ENCODE data around the gene MFSD6.
A peak's percentile ranks its signal among the peaks of the same experiment; 100 is the strongest.

The MFSD6 gene

DNA sequence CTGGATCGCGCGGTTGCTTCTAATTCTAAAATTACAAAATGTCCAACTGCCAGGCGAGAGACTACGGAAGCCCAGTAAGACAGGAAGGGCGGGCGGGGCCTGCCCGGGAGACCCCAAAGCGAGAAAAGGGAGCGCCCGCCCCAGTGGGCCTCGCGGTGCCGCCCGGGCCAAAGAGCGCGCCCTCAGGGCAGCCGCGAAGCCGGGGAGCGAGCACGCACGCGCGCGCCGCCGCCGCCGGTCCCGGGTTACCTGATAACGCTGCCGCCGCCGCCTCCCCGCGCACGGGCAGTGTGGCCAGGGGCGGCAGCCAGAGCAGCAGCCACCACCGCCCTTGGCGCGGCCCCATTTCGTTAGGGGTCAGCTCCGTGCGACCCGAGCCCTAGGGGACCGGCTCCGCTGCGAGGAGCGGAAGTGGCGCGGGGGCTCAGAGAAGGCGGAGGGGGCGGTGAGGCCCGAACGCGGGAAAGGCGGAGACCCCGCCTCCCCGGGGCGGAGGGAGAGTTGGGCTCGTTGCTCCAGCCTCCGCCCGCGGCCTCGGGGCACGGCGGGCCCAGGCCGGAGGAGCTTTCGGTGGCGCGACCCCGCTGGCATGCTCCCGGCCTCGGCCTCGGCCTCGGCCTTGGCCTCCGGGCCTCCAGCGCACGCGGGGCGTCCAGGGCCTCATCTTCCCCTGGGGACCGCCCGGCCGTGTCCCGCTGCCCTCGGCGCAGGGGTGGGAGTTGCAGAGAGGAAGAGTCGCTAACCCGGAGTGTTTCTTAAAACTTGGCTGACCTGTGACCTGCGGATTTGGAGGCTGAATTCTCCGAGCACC is 126.4 kb downstream of the MFSD6 start, which contains the start of gene NEMP2:
NEMP2 (minus strand) TSS at position 413 of the 811 bp plus-strand sequence; CDS start at position 346, 67 bp downstream.
- DNase-seq, result peak; percentile 75

DNA sequence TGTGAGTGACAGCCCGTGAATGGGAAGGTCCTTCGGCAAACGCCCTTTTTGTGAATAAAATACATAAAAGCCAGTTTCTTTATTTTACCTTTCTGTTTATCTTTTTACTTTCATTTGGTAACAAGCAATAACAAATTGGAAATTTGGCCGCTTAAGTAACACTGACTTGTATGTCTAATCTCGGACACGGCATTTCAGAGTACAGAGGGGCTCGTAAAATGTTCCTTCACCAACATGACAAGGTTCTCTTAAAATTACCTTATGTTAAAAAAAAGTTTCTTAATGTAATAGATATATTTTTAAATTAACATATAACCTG is 126.9 kb downstream of the MFSD6 start:
- DNase-seq, result no peak

DNA sequence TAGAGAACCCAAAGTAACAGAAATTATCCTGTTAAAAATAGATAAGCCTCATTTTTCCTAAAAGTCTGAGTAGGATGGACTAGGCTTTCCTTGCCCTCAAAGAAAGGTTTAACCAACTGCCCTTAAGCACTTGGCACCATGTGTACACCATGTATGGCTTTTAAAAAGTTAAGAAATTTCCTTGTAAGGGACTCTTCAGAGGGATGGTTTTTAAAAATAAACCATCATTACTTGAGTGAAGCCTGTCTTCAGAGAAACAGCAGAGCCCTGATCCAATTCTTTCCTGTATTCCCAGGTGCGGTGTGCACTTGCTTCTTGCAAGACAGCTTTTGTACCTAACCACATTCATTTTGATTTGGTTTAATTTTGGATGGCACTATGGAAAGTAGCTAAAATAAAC is 127.4 kb downstream of the MFSD6 start:
- DNase-seq, result no peak

DNA sequence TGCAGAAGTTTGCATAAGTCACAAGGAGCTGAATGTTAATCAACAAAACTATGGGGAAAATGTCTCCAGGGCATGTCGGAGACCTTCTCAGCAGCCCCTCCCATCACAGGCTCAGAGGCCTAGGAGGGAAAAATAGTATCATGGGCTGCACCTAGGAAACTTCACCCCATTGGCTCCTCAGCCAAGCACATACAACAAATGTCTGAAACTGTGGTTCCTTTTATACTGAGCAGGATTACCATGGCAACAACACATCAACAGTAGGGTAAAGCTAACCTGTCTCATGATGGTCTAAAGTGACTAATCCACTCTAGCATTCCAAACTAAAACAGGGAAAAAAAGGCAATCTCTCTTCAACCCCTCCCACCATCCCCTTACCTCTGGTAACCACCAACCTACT is 129.6 kb downstream of the MFSD6 start:
- no peak for DNase-seq

DNA sequence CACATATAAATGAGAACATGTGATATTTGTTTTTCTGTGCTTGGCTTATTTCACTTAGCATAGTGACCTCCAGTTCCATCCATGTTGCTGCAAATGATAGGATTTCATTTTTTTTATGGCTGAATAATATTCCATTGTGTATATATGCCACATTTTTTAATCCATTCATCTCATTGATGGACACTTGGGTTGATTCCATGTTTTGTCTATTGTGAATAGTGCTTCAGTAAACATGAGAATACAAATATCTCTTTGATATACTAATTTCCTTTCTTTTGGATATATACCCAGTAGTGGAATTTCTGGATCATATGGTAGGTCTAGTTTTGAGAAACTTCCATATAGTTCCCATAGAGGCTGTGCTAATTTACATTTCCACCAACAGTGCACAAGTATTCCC is 130.0 kb downstream of the MFSD6 start:
- DNase-seq, result no peak

DNA sequence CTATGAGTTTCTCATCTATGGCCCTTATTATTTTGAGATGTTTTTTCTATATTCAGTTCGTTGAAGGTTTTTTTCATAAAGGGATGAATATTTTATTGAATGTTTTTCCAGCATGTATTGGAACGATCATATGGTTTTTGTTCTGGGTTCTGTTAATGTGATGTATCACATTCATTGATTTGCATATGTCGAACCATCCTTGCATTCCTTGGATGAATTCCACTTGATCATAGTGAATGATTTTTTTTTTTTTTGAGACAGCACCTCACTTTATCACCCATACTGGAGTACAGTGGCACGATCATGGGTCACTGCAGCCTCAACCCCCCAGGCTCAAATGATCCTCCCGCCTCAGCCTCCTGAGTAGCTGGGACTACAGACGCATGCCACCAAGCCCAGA is 131.9 kb downstream of the MFSD6 start:
- no peak for DNase-seq

DNA sequence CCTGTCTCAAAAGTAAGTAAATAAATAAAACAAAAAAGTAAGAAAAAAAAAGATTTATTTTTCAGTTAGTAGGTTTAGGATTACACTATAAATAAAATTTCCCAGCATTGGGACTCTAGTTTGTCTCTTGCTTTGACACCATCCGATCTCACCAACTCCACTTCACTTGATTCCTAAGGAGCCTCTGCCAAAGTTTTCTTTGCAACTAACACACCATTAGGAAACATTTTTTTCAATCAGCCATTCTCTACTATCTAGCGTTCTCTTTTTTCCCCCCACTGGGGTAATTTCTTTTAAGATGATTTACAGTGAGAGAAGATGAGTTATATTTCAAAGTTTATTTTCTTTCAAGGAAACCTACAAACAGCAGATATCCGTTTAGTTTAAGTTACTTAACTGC is 136.9 kb downstream of the MFSD6 start:
- no peak for DNase-seq

DNA sequence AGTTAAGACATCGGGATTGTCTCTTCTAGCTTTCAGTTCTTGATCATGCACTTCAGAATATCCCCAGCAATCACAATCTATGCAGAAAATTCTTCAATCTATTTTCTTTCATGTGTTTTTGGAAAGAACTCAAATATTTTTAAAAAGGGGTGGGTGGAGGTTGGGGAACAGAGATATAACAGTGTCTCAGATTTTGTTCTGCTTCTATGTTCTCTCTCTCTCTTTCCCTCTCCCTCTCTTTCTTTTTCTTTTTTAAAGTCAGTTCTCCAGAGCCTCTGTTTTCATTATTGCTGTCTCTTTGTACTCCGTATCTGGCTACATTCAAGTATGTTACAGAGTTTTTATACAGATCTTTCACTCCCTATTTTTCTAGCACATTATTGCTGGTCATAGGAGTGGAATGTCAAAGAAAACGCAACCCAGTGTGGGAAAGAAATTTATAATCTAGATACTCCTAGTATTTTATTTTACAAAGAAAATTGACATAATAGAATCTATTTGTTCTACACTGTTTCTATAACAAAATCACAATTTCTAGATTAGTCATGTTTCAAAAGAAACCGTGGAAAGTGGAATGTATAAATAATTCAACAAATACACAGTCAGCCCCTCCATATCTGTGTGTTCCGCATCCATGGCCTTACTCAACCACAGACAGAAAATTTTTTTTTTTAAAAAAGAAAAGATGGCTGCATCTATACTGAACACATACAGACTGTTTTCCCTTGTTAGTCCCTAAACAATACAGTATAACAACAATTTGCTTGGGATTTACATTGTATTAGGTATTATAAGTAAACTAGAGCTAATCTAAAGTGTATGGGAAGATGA is 137.6 kb downstream of the MFSD6 start:
- no peak for DNase-seq

DNA sequence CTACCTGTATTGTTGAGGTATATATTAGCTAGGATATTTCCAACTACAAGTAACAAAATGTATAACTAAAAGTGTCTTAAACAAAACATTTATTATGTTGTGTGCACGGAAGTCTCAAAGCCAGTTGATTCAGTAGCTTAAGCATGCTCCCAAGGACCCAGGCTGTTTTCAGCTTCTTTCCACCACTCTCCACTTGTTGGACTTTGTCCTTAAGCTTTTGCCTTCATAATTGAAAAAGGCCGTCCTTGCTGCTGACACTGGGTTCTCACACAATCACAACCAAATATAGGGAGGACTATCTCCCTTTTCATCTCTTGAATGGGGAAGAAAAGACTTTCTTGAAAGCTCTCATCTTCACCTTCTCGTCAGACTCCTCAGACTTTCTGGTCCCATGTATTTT is 138.6 kb downstream of the MFSD6 start:
- DNase-seq, result no peak

DNA sequence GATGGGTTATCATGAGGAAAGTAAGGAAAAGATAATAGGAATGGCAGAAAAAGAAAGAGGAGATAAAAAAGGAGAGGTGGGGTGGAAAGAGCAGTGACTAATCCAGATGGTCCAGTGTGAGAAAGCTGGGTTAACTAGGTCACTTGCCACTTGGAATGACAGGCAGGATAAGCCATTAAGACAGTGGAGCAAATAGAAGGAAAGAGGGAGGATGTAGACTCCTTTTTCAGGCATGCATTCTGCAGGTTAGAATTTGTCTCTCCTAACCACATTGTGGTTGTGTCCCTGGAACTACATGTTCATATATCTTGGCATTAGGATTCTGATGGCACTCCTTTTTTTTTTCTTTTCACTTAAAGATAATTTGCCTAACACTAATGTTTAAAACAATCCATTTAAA is 139.7 kb downstream of the MFSD6 start:
- no peak for DNase-seq

DNA sequence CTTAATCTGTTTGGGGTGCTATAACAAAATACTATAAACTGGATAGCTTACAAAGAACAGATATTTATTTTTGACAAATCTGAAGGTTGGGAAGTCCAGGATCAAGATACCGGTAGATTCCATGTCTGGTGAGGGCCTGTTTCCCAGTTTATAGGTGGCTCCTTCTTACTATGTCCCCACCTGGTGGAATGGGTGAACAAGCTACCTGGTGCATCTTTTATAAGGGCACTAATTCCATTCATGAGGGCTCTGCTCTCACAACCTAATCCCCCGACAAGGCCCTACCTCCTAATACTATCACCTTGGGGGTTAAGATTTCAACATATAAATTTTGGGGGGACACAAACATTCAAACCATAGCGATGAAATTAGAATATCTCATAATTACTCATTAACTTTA is 142.0 kb downstream of the MFSD6 start:
- no peak for DNase-seq

All from SHP77 treated with DMSO at 0.1 percent for 48 hours (cell line).